ENCODE data around the gene SCAMP1. TPM values are rescaled to one million over a fixed set of nuclear protein-coding genes. Genes with fewer than 3 reads are reported as not detected.

The SCAMP1 gene
- total RNA-seq, 3 donors from 2014 or later, result 31.2 to 52.0 (median 31.8) TPM

DNA sequence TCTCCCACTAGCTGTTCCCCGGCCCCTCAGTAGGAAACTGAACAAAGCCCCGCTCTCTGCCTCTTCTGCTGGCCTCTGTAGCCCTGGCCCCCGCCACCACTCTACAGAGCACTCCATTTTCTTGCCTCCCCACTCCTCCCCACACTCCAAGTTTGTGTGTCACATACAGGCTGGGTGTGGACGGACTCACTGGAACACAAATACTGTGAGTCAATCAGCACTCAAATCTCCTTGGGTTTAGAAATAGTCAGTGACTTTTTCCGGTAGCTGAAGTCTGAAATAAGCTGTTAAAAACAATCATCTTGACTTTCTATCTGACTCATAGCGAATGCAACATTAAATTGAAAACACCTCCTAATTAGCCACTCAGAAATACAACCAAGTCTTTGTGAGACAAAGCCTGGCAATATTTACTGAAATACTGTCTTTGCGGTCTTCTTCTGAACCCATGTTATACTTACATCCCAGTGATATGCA is 165.7 kb downstream of the SCAMP1 start:
- H3K27ac ChIP-seq, result peak overlapping the region; percentile 72 to 87
- no peaks in the 10 kb centered on the region for H3K27me3 ChIP-seq
- no peak overlapping the region for H3K4me3 ChIP-seq
- no peak for DNase-seq (ENCODE audit: low spot score in 2 of 2)
- no peaks in the 10 kb centered on the region for H3K36me3 ChIP-seq
- intact Hi-C loops (cut with DNase I; ENCODE audit: low total_unique reads), result no loop called here
- H3K9me3 ChIP-seq, result no peaks in the 10 kb centered on the region
- TF ChIP-seq POLR2AphosphoS5 (IDR thresholded peaks at IDR 0.05), result no peak
- no peak for TF ChIP-seq POLR2A (IDR thresholded peaks at IDR 0.05)
- TF ChIP-seq, protein P1, sequence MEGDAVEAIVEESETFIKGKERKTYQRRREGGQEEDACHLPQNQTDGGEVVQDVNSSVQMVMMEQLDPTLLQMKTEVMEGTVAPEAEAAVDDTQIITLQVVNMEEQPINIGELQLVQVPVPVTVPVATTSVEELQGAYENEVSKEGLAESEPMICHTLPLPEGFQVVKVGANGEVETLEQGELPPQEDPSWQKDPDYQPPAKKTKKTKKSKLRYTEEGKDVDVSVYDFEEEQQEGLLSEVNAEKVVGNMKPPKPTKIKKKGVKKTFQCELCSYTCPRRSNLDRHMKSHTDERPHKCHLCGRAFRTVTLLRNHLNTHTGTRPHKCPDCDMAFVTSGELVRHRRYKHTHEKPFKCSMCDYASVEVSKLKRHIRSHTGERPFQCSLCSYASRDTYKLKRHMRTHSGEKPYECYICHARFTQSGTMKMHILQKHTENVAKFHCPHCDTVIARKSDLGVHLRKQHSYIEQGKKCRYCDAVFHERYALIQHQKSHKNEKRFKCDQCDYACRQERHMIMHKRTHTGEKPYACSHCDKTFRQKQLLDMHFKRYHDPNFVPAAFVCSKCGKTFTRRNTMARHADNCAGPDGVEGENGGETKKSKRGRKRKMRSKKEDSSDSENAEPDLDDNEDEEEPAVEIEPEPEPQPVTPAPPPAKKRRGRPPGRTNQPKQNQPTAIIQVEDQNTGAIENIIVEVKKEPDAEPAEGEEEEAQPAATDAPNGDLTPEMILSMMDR (IDR thresholded peaks at IDR 0.05), result no peak
- no peaks in the 10 kb centered on the region for H3K4me1 ChIP-seq

DNA sequence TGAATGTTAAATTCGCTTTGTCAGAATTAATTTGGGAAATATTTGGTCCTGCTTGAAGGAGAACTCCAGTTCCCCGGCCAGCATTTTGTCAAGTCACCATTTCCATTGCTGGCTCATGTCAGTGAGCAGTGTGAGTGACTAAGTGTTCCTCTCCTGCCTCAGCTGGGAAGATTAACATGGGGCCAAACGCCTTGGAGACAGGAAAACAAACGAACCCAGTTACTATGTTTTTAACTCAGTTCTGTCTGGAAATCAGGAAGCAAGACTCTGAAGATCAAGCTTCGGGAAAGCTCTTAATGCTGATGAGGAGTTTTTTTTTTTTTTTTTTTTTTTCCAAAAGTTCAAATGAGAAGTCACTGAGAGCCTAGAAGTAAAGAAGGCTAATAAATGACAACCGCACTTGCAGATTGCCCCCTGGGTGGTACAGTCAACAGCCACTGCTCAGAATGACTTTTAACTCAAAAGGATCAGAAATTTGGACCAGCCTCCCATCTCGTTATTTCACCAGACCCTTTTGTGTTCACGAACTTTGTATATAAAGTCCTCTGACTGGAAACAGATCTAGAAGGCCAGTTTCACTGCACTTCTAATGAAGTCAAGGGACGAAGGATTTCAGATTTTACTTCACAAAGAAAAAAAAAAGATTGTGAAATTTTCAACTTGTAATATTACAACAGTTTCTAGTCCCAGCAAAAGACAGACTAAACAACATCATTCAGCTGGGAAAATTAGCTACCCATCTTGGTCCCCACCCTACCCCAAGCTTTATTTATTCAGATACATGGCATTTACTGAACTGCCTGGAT is 166.8 kb downstream of the SCAMP1 start:
- Histone ChIP-seq H3K4me1 (no peaks in the 10 kb centered on the region), H3K27ac (peak overlapping the region; percentile 72 to 87), H3K36me3 (no peaks in the 10 kb centered on the region), H3K27me3 (no peaks in the 10 kb centered on the region), H3K9me3 (no peaks in the 10 kb centered on the region), H3K4me3 (no peak overlapping the region)
- TF ChIP-seq POLR2AphosphoS5 (IDR thresholded peaks at IDR 0.05), result peak in 2 of 3 donors; percentile 38 to 40
- TF ChIP-seq, protein P1 (IDR thresholded peaks at IDR 0.05), result no peak
- no peak for TF ChIP-seq POLR2A (IDR thresholded peaks at IDR 0.05)
- DNase-seq (ENCODE audit: low spot score in 2 of 2), result peak in 1 of 2 donors; percentile 52
- intact Hi-C loops (cut with DNase I; ENCODE audit: low total_unique reads), result no loop called here

DNA sequence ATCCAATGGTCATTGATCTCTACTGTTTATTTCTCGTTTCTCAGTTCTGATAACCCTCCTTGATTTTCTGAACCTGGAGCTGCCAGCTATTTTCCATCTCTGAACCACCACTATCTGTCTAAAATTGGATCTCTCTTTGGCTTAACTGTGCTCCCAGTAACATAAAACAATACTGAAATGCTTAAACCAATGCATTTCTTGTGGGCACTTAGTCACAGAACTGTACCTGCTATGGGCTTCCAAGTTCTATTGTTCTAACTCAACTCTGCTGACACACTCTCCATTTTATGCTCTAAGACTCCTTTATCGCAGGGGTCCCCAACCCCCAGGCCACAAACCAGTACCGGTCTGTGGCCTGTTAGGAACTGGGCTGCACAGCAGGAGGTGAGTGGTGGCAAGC is 167.5 kb downstream of the SCAMP1 start:
- intact Hi-C loops (cut with DNase I; ENCODE audit: low total_unique reads), result no loop called here
- H3K4me1 ChIP-seq, result no peaks in the 10 kb centered on the region

More for the DNA sequence above, 167.5 kb downstream of the SCAMP1 start:
- TF ChIP-seq, protein P1 (IDR thresholded peaks at IDR 0.05), result no peak
- TF ChIP-seq POLR2AphosphoS5 (IDR thresholded peaks at IDR 0.05) (no peak), POLR2A (IDR thresholded peaks at IDR 0.05) (no peak)
- Histone ChIP-seq H3K4me3 (no peak overlapping the region), H3K27me3 (no peaks in the 10 kb centered on the region), H3K9me3 (no peaks in the 10 kb centered on the region), H3K27ac (peak overlapping the region; percentile 72 to 87), H3K36me3 (no peaks in the 10 kb centered on the region)
- no peak for DNase-seq (ENCODE audit: low spot score in 2 of 2)

Other genes with a start within 250 kb of the SCAMP1 start
- gene AP3B1, start 65.9 kb upstream of the SCAMP1 start, total RNA-seq, result 10 to 100 TPM; 48.0 to 63.5 (median 48.2) TPM

Data from breast epithelium (tissue), 4 donors.